Heart left ventricle (tissue), 13 donors: ENCODE data around the gene WDR11.

ENCODE experiments used
- CTCF ChIP-seq, 12 donors: fragments of 200-600 bp; sonication (generic) in 4 of 12; IDR thresholded peaks; one replicate each; pipeline versions ENCODE4 v1.5.0 to v1.8.0; 2018 to 2022; ENCODE audit warnings: antibody characterized with exemption in 12 of 12, mild to moderate bottlenecking in 5 of 12
- POLR2A ChIP-seq, 2 donors: fragments of 450-650 bp; IDR thresholded peaks; one replicate each; pipeline ENCODE4 v1.6.1; 2017; ENCODE audit warnings: antibody characterized with exemption in 2 of 2, mild to moderate bottlenecking in 2 of 2, moderate library complexity in 2 of 2
- donor health status: ischemic (EF 13 %, LVEDD 7.1; RV severe dilation, severe dysfunction).
- donor health status: DM: no; HTN: yes; CAD: no.
- donor health status: DM: no; HTN: no; CAD: no.
- donor health status: ischemic (EF 25% LVEDD 6.9; RV normal size, moderate dysfunction).
- donor health status: ischemic (EF 25% LVEDD 5.7; RV mildly dilated, moderate dysfunction).
- donor health status: ischemic (EF 35%, LVEDD 5.7; RV mildly dilated, moderate dysfunction).
- donor health status: nonischemic (EF 11% LVEDD 7.7; RV severe dilation, severe dysfunction).
- donor health status: DM: yes; HTN: yes; CAD: no.
- donor health status: PGD.
- donor health status: ischemic (EF 29% LVEDD 5.4; RV normal size, mild dysfunction).
- donor health status: nonischemic (EF 23%, LVEDD 6.1; RV moderate dilation, normal function).

DNA sequence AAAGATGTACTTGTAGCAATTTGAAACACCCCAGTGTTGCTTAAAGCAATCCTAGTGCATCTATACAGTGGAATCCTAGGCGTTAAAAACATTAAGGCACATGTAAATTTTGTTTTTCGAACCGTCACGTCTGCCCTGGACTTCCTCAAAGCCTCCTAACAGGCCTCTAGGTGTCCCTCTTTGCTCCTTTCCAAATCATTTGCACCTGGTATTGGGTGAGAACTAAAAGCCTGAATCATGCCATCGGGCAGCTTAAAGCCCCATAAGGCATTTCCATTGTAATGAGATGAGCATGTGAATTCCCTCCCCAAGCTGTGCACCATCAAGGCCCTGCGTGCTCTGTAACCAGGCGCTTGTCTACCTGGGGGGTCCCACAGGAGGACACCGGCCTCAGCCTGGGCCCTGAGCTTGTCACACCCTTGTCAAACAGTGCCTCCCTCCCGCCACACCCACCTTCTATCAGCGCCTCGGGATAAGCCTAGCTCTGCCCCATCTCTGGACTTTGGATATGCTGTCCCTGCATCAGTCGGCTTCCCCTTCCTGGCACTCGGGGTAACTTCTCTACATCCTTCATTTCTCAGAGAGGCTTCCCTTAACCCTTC lies 89.2 kb downstream of the WDR11 start:
- TF ChIP-seq CTCF (IDR thresholded peaks at IDR 0.05) (no peak), POLR2A (IDR thresholded peaks at IDR 0.05) (no peak)
